ENCODE measurements around the gene RAD54L2. TPM values are rescaled to one million over a fixed set of nuclear protein-coding genes. Genes with fewer than 3 reads are reported as not detected.

RAD54L2 gene
- total and polyA plus RNA-seq, 2 donors (not counting 1 experiment from before 2014, with no cell fraction given), result 5.5 to 17.2 TPM

- Histone ChIP-seq H3K79me2 (ENCODE audit: control insufficient read depth, insufficient read depth, low read length) (peaks cover 6% of the 10 kb centered on the region), H3K36me3 (ENCODE audit: control insufficient read depth, insufficient read depth, low read length) (no peaks in the 10 kb centered on the region), H2AFZ (ENCODE audit: low read length) (no peak overlapping the region), H4K20me1 (ENCODE audit: control insufficient read depth, extremely low read depth, insufficient read depth, low read length) (no peaks in the 10 kb centered on the region), H3K4me1 (ENCODE audit: control insufficient read depth, extremely low read depth, insufficient read depth, low read length) (no peaks in the 10 kb centered on the region), H3K27me3 (ENCODE audit: control insufficient read depth, insufficient read depth, low read length) (no peaks in the 10 kb centered on the region), H3K9ac (ENCODE audit: insufficient read depth, low read length) (no peak overlapping the region), H3K4me2 (ENCODE audit: extremely low read depth, insufficient read depth, low read length) (no peak overlapping the region), H3K4me3 (replicated peaks in 1 of 4; ENCODE audit: control extremely low read depth in 1 of 4, insufficient read depth in 1 of 4, low read depth in 3 of 4, low read length in 4 of 4) (no peak overlapping the region), H3K9me3 (ENCODE audit: control insufficient read depth, insufficient read depth, low read depth, low read length) (no peaks in the 10 kb centered on the region), H3K27ac (ENCODE audit: insufficient read depth, low read length) (no peak overlapping the region)
- DNase-seq (ENCODE audit: low read depth in 2 of 2), result no peak
- TF ChIP-seq, protein P1, sequence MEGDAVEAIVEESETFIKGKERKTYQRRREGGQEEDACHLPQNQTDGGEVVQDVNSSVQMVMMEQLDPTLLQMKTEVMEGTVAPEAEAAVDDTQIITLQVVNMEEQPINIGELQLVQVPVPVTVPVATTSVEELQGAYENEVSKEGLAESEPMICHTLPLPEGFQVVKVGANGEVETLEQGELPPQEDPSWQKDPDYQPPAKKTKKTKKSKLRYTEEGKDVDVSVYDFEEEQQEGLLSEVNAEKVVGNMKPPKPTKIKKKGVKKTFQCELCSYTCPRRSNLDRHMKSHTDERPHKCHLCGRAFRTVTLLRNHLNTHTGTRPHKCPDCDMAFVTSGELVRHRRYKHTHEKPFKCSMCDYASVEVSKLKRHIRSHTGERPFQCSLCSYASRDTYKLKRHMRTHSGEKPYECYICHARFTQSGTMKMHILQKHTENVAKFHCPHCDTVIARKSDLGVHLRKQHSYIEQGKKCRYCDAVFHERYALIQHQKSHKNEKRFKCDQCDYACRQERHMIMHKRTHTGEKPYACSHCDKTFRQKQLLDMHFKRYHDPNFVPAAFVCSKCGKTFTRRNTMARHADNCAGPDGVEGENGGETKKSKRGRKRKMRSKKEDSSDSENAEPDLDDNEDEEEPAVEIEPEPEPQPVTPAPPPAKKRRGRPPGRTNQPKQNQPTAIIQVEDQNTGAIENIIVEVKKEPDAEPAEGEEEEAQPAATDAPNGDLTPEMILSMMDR (conservative IDR thresholded peaks at IDR 0.05 in 1 of 2, IDR thresholded peaks at IDR 0.05 in 1 of 2; ENCODE audit: low read depth in 1 of 2, low read length in 2 of 2), result no peak
- no peak for TF ChIP-seq EZH2 (IDR thresholded peaks at IDR 0.05; ENCODE audit: low read length, missing control alignments)
Observed at GRCh38 chr3:51503007-51503406, 35.5 kb upstream of the RAD54L2 start.

GRCh38 chr3:51508255-51508654, 30.3 kb upstream of the RAD54L2 start:
- no peak for TF ChIP-seq EZH2 (IDR thresholded peaks at IDR 0.05; ENCODE audit: low read length, missing control alignments)
- TF ChIP-seq, protein P1 (conservative IDR thresholded peaks at IDR 0.05 in 1 of 2, IDR thresholded peaks at IDR 0.05 in 1 of 2; ENCODE audit: low read depth in 1 of 2, low read length in 2 of 2), result no peak
- no peaks in the 10 kb centered on the region for H3K79me2 ChIP-seq (ENCODE audit: control insufficient read depth, insufficient read depth, low read length)
- no peak overlapping the region for H3K27ac ChIP-seq (ENCODE audit: insufficient read depth, low read length)
- no peaks in the 10 kb centered on the region for H3K9me3 ChIP-seq (ENCODE audit: control insufficient read depth, insufficient read depth, low read depth, low read length)
- H3K27me3 ChIP-seq (ENCODE audit: control insufficient read depth, insufficient read depth, low read length), result no peaks in the 10 kb centered on the region
- H3K9ac ChIP-seq (ENCODE audit: insufficient read depth, low read length), result no peak overlapping the region
- DNase-seq (ENCODE audit: low read depth in 2 of 2), result no peak
- no peak overlapping the region for H3K4me3 ChIP-seq (replicated peaks in 1 of 4; ENCODE audit: control extremely low read depth in 1 of 4, insufficient read depth in 1 of 4, low read depth in 3 of 4, low read length in 4 of 4)
- H3K4me2 ChIP-seq (ENCODE audit: extremely low read depth, insufficient read depth, low read length), result no peak overlapping the region
- H3K36me3 ChIP-seq (ENCODE audit: control insufficient read depth, insufficient read depth, low read length), result no peaks in the 10 kb centered on the region
- no peaks in the 10 kb centered on the region for H4K20me1 ChIP-seq (ENCODE audit: control insufficient read depth, extremely low read depth, insufficient read depth, low read length)
- H3K4me1 ChIP-seq (ENCODE audit: control insufficient read depth, extremely low read depth, insufficient read depth, low read length), result no peaks in the 10 kb centered on the region
- H2AFZ ChIP-seq (ENCODE audit: low read length), result no peak overlapping the region

DNA sequence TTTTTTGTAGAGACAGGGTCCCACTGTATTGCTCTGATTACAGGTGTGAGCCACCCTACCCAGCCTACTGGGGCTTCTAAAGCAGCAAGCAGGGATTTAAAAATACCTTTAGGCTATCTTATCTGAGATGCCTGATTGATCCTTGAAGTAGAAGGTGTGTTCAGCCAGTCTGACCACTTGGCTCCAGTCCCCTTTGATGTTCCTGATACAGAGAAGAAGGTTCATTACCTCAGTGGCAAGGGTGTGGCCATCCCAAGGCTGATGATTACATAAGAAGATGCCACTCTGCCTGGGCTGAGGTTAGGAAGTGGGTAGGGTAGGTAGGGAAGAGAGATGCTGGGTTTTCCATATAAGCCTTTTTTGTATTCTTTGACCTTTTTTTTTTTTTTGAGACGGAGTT, 27.5 kb upstream of the RAD54L2 start:
- H3K27me3 ChIP-seq (ENCODE audit: control insufficient read depth, insufficient read depth, low read length), result no peaks in the 10 kb centered on the region
- no peak overlapping the region for H3K4me2 ChIP-seq (ENCODE audit: extremely low read depth, insufficient read depth, low read length)
- H3K36me3 ChIP-seq (ENCODE audit: control insufficient read depth, insufficient read depth, low read length), result no peaks in the 10 kb centered on the region
- no peaks in the 10 kb centered on the region for H3K4me1 ChIP-seq (ENCODE audit: control insufficient read depth, extremely low read depth, insufficient read depth, low read length)
- no peaks in the 10 kb centered on the region for H3K9me3 ChIP-seq (ENCODE audit: control insufficient read depth, insufficient read depth, low read depth, low read length)
- no peak overlapping the region for H3K9ac ChIP-seq (ENCODE audit: insufficient read depth, low read length)
- no peak overlapping the region for H3K4me3 ChIP-seq (replicated peaks in 1 of 4; ENCODE audit: control extremely low read depth in 1 of 4, insufficient read depth in 1 of 4, low read depth in 3 of 4, low read length in 4 of 4)
- H2AFZ ChIP-seq (ENCODE audit: low read length), result no peak overlapping the region
- no peaks in the 10 kb centered on the region for H3K79me2 ChIP-seq (ENCODE audit: control insufficient read depth, insufficient read depth, low read length)
- no peaks in the 10 kb centered on the region for H4K20me1 ChIP-seq (ENCODE audit: control insufficient read depth, extremely low read depth, insufficient read depth, low read length)
- no peak overlapping the region for H3K27ac ChIP-seq (ENCODE audit: insufficient read depth, low read length)
- no peak for TF ChIP-seq EZH2 (IDR thresholded peaks at IDR 0.05; ENCODE audit: low read length, missing control alignments)
- TF ChIP-seq, protein P1 (conservative IDR thresholded peaks at IDR 0.05 in 1 of 2, IDR thresholded peaks at IDR 0.05 in 1 of 2; ENCODE audit: low read depth in 1 of 2, low read length in 2 of 2), result no peak
- no peak for DNase-seq (ENCODE audit: low read depth in 2 of 2)
